Activated CD4-positive, alpha-beta T cell treated with anti-CD3 and anti-CD28 coated beads, Interleukin-2, amount 50 U/mL, for 48 hours (primary cell): ENCODE results near the gene KRTAP1-4.
"Not testable (repeated sequence)": the region's sequence is repeated elsewhere in the genome, so short reads cannot be mapped to it uniquely, and the experiment has no call there.

Experiments used
- DNase-seq, 2 experiments: peaks; one replicate each; pipeline ENCODE4 v3.0.0-alpha.2; 2020

Gene KRTAP1-4

DNA sequence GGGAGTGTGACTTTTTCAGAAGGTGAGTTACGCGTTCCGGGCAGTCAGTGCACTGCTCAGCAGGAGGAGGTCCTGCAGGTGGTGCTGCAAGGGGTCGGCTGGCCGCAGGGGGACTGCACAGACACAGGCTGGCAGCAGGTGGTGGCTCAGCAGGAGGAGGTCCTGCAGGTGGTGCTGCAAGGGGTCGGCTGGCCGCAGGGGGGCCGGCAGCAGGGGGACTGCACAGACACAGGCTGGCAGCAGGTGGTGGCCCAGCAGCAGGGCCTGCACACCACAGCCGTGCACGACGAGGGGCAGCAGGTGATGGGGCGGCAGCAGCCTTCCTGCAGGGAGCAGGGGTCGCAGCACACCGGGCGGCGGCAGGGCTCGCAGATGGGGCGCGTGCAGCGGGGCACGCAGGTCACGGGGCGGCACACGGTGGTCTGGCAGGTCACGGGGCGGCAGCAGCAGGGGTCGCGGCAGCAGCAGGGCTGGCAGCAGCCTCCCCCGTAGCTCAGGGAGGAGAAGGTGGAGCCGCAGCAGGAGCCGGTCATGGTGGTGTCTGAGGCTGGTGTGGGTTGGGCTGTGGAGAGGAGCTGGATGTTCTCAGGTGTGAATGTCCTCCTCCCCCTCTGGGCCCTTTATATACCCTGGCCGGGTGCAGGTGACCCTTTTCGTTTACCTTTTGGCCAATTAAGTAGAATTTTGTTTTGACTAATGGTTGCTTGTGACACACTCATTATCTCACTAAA is 16.9 kb upstream of the KRTAP1-4 start, which contains the start of gene KRTAP2-1:
Gene KRTAP2-1 (minus strand): TSS at position 582 of the 731 bp plus-strand sequence. CDS start 49 bp downstream, at position 533.
- DNase-seq, result not testable (repeated sequence)

DNA sequence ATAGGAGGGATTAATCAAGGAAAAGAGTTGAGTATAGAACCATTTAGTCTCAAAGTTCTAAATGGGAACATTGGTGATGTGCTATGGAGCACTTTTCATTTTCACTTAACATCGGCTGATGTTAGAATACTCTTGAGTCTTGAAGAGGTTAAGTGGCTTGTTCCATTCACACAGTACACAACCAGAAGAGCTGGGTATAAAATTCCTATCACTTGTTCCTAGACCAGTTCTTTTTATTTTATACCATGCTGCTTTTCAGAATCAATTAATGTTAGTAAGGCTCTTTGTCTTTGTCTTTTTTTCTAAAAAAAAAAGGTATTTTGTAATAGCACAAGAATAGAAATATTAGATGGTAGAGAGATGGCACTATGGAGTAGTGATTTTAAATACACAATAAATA is 13.0 kb upstream of the KRTAP1-4 start:
- DNase-seq, result no peak

DNA sequence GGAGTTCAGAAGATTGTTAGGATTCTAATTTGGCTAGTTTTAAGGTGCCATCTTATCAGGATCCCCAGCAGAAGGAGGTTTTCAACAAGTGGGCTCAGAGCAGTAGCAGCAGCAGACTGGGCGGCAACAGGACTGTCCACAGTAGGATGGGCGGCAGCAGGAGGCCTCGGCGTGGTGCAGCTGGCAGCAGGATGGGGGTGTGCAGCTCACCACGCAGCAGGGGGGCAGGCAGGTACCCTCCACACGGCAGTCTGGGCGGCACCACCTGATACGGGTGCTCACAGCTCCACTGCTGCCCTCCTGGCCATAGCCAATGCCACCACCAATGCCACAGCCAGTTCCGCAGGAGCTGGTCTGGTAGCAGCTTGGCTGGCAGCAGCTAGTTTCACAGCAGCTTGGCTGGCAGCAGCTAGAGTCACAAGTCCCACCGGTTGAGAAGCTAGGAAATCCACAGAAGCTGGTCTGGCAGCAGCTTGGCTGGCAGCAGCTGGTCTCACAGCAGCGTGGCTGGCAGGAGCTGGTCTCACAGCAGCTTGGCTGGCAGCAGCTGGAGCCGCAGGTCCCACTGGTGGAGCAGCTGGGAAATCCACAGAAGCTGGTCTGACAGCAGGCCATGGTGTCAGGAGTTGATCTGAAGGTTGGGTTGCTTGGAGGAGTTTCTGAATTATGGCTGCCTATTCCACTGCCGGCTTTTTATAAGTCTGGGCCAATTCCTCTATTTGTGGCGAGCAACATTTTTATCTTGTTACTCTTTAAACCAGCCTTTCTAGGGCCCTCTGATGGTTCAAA is 11.0 kb upstream of the KRTAP1-4 start, which contains the start of gene KRTAP1-1:
Gene KRTAP1-1 (minus strand): TSS at position 668 of the 789 bp plus-strand sequence. CDS start 53 bp downstream, at position 615.
- DNase-seq, result not testable (repeated sequence)

DNA sequence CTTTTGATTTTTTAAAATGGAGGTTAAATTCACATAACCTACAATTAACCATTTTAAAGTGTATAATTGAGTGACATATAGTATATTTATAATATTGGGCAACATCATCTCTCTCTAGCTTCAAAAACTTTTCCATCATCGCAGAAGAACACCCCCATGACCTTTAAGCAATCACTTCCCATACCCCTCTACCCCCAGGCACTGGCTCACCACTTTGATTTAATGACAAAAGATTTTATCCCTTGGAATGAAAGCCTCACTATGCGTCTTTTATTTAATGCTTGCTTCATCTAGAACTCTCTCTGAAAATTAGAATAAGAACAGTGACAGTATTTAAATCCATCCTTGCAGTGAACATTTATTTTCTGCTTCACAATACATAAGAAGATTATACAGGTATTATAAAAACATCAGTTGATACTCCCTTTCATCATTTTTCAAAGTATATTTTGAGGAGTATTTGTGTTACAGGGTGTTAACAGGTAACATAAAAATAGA is 7.9 kb upstream of the KRTAP1-4 start:
- no peak for DNase-seq

DNA sequence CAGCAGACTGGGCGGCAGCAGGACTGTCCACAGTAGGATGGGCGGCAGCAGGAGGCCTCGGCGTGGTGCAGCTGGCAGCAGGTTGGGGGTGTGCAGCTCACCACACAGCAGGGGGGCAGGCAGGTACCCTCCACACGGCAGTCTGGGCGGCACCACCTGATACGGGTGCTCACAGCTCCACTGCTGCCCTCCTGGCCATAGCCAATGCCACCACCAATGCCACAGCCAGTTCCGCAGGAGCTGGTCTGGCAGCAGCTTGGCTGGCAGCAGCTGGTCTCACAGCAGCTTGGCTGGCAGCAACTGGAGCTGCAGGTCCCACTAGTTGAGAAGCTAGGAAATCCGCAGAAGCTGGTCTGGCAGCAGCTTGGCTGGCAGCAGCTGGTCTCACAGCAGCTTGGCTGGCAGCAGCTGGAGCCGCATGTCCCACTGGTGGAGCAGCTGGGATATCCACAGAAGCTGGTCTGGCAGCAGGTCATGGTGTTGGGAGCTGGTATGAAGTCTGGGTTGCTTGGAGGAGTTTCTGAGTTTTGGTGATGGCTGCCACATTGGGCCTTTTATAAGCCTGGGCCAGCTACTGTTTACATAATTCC is 4.4 kb upstream of the KRTAP1-4 start, which contains the start of gene KRTAP1-3:
Gene KRTAP1-3 (minus strand): TSS at position 529 of the 590 bp plus-strand sequence. CDS start 53 bp downstream, at position 476.
- DNase-seq, result not testable (repeated sequence)

DNA sequence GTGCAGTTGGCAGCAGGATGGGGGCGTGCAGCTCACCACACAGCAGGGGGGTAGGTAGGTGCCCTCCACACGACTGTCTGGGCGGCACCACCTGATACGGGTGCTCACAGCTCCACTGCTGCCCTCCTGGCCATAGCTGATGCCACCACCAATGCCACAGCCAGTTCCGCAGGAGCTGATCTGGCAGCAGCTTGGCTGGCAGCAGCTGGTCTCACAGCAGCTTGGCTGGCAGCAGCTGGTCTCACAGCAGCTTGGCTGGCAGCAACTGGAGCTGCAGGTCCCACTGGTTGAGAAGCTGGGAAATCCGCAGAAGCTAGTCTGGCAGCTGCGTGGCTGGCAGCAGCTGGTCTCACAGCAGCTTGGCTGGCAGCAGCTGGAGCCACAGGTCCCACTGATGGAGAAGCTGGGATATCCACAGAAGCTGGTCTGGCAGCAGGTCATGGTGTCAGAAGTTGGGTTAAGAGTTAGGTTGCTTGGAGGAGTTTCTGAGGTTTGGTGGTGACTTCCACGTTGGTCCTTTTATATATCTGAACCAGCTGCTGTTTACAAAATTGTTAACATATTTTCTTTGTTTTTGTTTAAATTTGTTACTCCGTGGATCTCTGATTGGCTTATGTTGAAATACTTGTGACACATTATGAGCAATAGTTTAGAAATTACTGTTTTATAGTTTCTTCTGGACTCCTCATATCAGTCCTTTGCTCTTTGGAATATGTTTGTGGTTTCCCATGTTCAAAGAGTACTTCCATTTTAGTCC is 3.1 kb downstream of the KRTAP1-4 start, which contains the start of gene KRTAP1-5:
Gene KRTAP1-5 (minus strand): TSS at position 494 of the 757 bp plus-strand sequence. CDS start 53 bp downstream, at position 441.
- DNase-seq, result no peak

DNA sequence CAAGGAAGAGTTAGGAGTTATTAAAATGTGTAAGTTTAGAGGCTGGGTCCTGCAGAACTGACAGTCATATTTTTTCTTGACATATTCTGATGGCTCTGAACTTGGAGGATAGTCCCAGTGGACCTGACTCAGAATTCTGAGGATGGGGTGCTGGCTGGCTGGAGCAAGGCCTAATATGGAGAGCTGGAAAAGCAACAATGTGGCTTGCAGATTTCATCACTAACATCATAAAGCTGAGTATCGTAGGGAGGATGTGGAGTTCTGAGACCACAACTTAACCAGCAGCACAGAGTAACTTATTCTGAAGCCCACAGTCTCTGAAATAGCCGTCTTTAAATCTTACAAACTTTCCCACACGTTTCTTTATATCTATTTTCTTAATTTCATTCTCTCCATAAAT is 5.3 kb downstream of the KRTAP1-4 start:
- DNase-seq, result no peak

DNA sequence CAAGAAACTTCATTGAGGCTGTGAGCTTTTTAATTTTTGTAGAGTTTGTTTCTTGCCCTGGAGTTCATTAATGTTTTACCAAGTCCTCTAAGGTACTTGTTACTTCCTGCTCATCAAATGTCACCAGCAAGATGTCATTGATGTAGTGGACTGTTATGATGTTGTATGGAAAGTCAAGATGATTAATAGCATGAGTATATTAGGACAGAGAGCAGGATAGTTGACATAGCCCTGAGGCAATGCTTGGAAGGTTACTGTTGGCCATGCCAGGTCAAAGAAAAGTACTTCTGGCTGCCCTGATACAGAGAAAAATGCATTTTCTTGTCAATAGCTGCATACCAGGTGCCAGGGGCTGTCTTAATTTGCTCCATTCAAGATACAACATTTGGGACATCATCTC is 9.7 kb downstream of the KRTAP1-4 start:
- no peak for DNase-seq

DNA sequence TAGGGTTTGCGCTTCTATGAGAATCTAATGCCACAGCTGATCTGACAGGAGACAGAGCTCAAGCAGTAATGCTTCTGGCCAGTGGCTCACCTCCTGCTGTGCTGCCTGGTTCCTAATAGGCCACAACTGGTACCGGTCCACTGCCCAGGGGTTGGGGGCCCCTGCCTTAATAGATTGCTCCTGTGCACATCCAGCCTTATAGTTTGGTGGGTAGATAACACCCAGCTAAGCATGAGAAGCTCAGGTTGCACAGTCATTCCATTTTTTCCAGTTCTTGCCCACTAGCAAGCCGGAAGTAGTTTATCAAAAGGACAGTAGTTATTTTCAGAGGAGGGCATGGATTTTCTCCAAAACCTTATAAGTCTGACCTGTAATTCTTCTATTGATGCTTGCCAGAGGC is 10.6 kb downstream of the KRTAP1-4 start:
- DNase-seq, result no peak

DNA sequence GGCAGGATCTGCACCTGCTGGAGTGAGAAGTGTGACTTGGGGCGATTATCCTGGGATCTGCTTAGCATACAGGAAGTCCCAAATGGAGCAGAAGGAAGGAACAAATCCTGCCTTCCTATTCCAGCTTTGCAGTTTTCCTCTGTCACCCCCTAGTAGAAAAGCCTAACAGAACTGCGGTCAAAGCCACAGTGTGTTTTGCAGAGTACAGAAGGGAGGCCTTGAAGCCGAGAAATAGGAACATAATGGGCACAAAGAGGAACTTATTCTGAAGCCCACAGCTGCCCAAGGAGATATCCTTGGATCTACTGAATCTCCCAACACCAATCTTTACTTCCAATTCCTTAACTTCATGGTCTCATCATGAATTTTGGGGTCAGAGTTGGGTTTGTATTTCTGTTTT is 11.5 kb downstream of the KRTAP1-4 start:
- no peak for DNase-seq

DNA sequence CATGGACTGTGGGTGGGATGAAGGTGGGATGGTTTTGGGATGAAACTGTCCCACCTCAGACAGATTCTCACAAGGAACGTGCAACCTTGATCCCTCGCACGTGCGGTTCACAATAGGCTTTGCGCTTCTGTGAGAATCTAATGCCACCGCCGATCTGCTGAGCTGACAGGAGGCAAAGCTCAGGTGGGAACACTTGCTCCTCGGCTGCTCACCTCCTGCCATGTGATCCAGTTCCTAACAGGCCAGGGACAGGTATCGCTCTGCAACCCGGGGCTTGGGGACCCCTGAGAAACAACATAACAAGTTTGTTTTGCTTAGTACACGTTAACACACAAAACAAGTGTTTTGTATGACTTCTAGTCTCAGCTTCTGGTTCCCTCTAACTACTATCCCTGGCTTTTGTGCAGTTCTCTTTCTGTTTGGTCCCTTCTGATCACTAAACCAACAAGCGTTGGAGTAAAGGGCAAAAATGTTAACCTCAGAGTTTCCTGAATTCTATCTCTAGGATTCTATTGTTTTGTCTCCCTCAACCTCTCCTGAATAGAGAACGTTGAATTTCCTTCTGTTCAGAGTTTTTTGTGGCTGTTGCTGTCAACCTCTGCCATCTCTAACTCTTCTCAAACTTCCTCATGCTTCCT is 13.3 kb downstream of the KRTAP1-4 start:
- DNase-seq, result no peak

DNA sequence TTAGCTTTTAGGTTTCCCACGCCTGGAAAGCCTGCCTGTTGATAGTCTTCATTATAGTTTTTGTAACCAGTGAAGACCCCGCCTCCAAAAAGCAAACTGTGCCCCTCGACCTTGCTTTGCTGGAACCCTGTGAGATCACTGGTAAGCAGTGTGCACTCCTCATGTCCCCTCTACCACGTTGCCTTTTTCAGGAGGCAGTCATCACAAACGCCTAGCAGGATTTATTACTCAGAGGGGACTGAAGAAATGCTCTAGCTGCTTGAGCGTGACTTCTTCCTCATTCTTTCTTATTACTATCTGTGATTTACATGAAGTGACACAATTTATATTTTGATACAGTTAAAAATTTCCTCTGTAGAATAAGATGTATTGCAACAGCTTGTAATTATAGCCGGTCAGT is 14.5 kb downstream of the KRTAP1-4 start:
- no peak for DNase-seq

DNA sequence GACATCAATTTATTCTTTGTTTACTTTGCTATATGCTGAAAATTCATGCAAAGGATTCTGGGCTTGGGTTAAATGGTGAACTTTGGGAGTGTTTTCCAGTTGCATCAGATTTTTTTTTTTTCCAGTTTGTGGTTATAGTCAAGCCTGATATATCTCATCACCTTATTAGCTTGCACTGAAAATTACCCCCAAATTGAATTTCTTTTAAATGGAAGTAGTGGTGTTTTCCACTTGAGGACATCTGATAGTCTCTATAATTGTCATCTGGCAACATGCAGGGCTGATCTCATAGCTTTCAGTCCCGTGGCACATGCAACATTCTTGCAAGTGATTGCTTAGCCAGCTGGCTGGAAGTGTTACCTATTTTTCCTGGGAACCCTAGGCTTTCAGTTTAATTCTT is 16.4 kb downstream of the KRTAP1-4 start:
- DNase-seq, result no peak

DNA sequence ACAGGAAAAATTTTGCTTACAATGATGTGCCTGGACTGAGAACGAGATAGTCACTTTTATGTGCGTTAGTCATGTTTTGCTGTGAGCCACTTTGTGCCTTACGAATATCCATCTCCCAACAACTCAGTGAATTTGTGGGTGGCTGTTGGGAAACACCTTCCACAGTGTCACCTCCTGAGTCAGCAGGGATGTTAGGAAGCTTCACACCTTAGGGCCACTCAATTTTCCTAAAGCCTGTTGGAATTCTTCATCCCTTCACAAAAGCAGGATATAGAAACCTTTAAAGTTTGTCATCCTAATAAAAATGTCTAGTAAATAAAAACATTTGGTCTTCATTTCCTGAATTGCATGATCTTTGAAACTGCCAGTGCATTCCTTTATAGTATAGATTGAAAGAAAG is 16.8 kb downstream of the KRTAP1-4 start:
- DNase-seq, result no peak

DNA sequence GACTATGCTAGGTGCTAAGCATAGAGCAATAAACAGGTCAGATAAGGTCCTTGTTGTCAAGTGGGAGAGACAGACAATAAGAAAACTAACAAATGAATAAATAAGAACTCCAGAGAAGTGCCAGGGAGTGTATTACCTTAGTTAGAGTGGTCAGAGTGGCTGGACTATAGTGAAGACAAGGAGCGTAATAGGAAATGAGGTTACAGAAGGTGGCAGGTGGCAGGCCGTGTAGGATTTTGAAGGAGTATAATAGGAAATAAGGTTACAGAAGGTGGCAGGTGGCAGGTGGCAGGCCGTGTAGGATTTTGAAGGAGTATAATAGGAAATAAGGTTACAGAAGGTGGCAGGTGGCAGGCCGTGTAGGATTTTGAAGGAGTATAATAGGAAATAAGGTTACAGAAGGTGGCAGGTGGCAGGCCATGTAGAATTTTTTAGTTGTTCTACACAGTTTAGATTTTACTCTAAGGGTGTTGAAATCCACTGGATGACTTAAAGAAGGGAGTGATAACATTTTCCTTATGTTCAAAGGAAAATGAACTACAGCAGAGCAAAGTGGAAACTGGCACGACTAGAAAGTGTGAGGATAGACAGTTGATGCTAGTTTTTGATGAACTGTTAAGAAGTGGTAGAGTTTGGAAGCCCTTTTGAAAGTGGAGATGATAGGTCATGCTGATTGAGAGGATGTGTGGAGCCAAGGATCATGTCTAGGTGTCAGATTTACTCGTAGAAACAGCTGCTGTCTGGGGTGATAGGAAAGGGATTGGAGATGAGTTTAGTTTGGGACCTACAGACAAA is 17.5 kb downstream of the KRTAP1-4 start:
- DNase-seq, result no peak

DNA sequence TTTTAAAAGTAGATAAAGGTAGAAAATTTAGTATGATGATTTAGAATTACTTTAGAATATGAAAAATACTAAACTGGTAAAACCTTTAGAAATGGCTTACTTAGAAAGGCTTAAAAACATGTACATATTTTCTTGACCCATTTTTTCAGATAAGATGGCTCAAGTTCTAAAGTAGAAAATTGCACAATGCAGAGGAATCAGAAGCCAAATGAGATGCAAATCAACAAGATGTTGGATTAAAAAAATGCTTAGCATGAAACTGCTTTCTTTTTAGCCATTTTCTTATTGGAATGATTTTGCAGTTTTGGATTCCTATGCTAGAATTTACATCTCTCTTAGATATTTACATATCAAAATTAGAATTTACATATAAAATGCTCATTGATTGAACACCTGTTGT is 19.6 kb downstream of the KRTAP1-4 start:
- no peak for DNase-seq

DNA sequence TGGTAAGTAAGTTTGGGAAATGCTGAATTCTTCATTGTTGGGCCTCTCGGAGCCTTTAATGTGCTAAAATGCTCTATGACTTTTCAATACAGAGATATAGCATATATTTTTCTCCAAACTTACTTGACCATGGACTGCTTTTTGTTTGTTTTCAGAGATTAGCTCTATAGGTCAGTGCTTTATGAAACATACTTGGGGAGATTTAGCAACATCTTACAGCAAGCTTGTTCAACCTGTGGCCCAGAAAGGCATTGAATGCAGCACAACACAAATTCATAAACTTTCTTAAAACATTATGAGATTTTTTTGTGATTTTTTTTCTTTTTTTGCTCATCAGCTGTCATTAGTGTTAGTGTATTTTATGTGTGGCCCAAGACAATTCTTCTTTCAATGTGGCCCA is 20.1 kb downstream of the KRTAP1-4 start:
- DNase-seq, result no peak

DNA sequence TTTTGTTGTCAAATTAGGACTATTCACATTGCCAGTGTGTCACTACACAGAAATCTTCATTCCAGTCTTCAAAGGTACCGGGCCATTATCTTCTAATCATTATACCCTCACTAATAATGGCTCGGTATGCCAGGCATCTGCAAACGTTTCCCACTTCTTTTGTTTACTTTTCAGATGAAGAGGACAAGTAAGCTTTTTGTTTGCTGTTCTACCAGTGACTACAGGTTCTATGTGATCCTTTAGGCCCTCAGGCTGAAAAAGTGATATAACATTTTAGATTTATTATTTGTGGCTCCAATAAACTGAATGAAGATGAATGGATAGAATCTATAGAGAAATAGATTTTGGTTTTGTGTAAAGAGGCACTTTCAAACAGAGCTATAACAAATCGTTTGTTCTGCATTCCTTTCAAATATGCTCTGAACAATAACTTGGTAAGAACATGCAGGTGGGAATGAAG is 20.7 kb downstream of the KRTAP1-4 start:
- no peak for DNase-seq

DNA sequence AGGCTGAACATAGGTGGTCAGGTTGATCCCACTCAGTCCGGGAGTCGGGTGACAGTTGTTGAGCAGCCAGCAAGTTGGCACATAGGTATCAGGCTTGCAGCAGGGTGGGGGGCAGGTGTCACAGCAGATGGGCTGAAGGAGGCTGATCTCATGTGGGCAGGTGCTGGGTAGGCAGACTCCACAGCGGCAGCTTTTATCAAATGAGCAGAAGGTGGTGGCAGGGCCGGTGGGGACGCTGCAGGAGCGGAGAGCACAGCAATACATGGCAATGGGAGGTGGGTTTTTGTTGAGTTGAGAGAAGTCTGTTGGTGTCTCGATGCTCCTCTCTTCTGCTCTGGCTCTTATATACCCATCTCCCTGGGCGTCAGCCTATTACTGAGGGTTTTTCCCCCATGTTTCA is 21.2 kb downstream of the KRTAP1-4 start, which contains the start of gene KRTAP3-1:
Gene KRTAP3-1 (minus strand): TSS at position 318 of the 400 bp plus-strand sequence. CDS start 54 bp downstream, at position 264.
- no peak for DNase-seq

DNA sequence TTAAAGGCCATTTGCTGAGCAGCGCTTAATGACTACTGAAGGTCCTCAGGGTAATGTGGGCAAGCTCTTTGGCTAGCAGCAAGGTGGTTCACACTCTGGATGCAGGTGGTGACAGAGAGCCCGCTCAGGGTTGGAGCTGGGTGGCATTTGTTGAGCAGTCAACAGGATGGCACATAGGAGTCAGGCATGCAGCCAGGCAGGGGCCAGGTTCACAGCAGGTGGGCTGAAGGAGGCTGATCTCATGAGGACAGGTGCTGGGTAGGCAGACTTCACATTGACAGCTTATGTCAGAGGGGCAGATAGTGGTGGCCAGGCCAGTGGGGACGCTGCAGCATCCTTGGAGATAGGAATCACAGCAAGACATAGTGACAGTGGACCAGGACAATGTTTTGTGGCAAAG is 25.6 kb downstream of the KRTAP1-4 start:
- DNase-seq, result no peak

DNA sequence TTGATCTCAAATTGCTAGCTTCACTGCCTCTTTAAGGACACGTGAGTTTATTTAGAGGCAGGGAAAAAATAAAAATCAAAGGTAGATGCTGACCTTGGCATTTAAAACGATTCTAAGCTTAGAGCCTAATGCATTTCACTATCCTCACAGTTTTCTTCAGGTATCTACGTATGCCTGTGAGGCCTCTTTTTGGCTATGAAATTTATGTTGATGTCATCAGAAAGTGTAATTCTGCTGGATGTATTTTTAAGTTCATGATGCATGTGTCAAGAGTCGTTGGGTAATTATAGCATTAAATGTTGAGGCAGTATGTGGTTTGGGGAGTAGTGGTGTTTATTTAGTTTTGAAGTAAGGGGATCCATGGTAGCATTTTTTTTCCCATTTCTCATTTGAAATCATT is 26.1 kb downstream of the KRTAP1-4 start:
- DNase-seq, result no peak
